Right ventricle myocardium superior (tissue), 1 donor: ENCODE data around the gene MAML3. TPM values are rescaled to one million over a fixed set of nuclear protein-coding genes. Genes with fewer than 3 reads are reported as not detected.

Experiments used
- ATAC-seq: fragments of 200-7000 bp; cut with Tn5 transposase; one replicate; pipeline ENCODE4 v1.9.1; 2020; ENCODE audit warnings: mild to moderate bottlenecking; ENCODE audit not compliant: poor library complexity
- DNase-seq: peaks from one replicate; pipeline ENCODE4 v3.0.0-alpha.2; 2020
- intact Hi-C: fragments of 100-400 bp; cut with DNase I; formaldehyde crosslinking; loops from one replicate; pipeline ENCODE4 v1.11.2; 2022
- total RNA-seq: library from RNA; stranded (reverse); fragmentation: NEBNext Ultra II Directional; extraction: Animal tissue kit (Norgen Biotek cat#: 25700); gene quantifications from one replicate; pipeline ENCODE4 v1.2.1, GENCODE V29; 2021
- donor health status: DM: no; HTN: yes; CAD: no; lungs with severe emphysema.

MAML3 gene
- total RNA-seq, 1 donor from 2014 or later, result 2.4 TPM

DNA sequence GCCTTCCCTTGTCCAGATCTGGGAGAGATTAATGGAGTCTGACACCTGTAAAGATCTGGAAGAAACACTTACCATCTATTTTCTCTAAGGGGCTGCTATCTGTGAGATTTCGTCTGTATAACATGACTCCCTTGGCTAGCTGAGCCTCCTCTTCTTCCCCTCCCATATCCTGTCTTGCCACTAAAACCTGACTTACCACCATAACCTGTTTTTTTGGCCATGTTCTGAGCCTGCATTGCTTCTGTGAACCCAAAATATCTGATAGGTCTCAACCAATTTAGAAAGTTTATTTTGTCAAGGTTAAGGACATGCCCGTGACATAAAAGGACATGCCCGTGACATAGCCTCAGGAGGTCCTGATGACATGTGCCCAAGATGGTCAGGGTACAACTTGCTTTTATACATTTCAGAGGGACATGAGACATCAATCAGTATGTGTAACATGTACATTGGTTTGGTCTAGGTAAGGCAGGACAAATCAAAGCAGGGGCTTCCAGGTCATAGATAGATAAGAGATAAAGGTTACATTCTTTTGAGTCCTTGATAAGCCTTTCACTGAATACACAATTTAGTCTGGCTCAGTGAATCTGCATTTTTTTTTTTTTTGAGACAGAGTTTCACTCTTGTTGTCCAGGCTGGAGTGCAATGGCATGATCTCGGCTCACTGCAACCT, 476.9 kb downstream of the MAML3 start:
- intact Hi-C loops, result no loop called here
- ATAC-seq (no peak), DNase-seq (no peak)

DNA sequence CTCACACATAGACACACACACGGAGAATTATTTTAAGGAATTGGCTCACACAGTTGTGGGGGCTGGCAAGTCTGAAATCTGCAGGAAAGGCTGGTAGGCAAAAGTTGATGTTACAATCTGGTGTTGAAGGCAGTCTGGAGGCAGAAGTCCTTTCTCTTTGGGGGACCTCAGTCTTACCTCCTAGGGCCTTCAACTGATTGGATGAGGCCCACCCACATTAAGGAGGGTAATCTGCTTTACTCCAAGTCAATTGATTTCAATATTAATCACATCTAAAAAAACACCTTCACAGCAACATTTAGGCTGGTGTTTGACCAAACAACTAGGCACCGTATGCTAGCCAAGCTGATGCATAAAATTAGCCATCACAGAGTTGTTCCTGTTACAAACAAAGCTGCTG, 477.6 kb downstream of the MAML3 start:
- intact Hi-C loops, result no loop called here
- DNase-seq, result no peak
- no peak for ATAC-seq

DNA sequence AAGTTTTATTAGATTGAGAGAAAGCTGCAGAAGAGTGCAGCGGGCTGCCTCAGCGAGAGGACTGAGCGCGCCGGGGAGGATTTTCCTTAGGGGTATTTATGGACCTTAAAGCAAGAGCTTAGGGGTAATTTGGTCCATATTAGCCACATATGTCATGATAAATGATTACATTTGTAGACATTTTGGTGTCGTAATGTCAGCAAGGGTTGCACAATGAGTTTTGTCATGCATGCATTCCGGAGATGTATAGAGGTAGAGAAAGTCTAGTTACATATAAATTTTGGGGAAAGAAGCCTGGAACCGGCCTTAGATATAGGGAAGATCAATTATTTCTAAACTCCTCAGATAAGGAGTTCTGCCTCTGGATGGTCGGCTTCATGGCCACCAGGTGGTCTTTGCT, 478.3 kb downstream of the MAML3 start:
- intact Hi-C loops, result no loop called here

DNA sequence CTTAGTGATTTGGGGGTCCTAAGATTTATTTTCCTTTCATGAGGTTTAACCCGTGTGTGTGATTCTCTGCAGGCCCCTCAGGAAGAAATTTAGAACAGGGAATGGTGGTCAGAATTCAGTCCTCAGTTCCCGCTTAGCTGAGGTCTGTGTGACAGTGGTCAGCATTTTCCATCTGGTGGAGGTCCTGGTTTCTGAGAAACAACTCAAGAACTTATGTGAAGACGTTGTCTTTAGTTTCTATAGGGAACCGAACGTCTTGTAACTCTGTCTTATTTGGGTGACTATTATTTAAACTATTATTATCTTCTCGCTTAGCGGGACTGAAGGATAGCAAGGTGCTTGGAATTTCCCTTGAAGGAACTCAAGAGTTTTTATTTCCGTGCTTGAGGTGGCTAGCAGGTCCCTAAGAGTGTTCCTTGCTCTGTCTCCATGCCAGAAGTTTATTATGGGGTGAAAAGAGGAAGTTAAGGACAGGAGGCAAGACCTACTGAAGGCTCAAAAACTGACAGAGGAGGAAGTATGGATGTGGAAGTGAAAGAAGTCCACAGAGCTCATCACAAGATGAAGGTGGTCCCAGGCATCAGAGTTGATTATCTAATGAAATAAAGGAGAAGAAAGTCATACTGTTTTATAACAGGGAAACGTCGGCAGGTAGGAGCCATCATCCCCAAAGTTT, 479.0 kb downstream of the MAML3 start:
- DNase-seq (no peak), ATAC-seq (peak; percentile 70)
- intact Hi-C loops, result no loop called here

More for the DNA sequence above, 478.3 kb downstream of the MAML3 start:
- DNase-seq, result no peak
- ATAC-seq, result no peak

DNA sequence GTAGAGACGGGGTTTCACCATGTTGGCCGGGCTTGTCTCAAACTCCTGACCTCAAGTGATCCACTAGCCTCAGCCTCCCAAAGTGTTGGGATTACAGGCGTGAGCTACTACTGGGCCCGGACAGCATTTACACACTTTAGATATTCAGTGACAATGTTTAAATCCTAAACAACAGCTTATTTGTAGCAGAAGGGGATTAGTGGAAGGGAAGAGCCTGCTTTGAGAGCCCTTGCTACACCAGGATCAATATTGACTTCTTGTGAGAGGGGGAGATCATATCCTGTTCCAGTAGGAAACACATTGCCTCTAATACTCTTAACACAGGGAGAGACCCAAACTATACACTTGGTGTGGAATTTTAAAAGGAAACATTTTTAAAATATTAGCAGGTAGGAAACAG, 481.3 kb downstream of the MAML3 start:
- ATAC-seq (no peak), DNase-seq (no peak)
- intact Hi-C loops, result no loop called here

DNA sequence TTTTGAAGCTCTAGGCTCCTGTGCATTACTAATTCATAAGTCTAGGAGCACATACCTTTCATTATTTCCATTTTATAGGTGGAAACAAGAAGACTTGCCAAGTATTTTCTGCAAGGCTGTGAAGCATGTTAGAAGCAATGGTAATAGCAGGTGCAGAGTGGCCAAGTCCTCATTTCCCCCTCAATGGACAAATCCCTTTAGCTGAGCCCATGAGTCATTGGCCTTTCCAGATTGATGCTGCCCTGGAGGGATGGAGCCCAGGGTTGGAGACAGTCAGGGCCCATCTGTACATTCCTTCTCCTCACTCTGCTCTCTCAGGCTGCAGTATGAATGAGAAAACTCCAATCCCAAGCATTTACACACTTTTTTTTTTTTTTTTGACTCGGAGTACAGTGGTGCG, 481.8 kb downstream of the MAML3 start:
- ATAC-seq (no peak), DNase-seq (no peak)
- intact Hi-C loops, result no loop called here

DNA sequence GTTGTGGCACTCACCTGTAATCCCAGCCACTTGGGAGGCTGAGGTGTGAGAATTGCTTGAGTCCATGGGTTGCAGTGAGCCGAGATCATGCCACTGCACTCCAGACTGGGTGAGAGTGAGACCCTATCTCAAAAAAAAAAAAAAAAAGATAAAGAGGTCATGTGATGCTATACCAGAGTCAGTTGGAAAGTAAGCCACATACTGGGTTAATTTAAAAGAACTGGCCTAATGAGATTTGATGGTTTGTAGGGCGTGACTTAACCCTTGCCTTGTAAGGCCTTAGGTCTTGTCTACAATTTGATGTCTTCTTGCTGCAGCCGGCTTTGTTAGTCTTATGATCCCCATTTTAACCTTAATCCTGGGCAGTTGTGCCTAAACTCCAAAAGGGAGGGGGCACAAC, 483.2 kb downstream of the MAML3 start:
- intact Hi-C loops, result no loop called here
- DNase-seq (no peak), ATAC-seq (no peak)

DNA sequence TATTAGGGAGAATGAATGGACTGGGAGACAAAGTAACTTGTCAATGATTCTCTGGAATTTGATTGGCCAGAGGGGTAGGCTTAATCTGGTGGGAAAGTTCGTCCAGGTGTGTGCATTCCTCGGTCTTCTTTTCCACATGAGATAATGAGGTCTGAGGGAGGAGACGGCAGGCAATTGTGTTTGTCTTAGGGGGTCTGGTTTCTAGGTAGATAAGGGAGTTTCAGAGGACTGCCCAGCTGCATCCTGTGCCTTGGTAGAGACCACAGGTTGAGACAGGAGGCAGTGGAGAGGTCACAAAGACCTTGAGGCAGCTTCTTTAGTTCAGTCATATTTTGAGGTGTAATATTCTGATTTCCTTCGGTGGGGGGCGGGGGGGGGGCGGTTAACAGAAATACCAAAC, 484.1 kb downstream of the MAML3 start:
- ATAC-seq (no peak), DNase-seq (no peak)
- intact Hi-C loops, result no loop called here

DNA sequence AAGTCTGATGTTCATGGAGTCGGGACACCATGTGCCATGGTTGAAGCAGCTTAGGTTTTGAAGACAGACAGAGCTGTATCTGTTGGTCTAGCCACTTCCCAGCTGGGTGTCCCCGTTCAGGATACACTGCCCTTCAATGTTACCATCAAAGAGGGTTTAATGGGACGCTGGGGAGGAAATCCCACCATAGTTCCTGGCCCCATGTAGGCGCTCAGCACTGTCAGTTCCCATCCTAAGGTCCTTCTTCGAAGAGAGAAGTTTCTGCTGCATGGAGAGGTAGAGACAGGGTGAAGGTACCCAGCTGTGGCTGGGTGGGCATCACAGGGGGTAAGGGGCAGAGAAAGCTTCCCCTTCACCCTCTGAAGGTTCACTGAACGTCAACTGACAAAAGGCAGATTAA, 484.6 kb downstream of the MAML3 start:
- DNase-seq (no peak), ATAC-seq (no peak)
- intact Hi-C loops, result no loop called here

DNA sequence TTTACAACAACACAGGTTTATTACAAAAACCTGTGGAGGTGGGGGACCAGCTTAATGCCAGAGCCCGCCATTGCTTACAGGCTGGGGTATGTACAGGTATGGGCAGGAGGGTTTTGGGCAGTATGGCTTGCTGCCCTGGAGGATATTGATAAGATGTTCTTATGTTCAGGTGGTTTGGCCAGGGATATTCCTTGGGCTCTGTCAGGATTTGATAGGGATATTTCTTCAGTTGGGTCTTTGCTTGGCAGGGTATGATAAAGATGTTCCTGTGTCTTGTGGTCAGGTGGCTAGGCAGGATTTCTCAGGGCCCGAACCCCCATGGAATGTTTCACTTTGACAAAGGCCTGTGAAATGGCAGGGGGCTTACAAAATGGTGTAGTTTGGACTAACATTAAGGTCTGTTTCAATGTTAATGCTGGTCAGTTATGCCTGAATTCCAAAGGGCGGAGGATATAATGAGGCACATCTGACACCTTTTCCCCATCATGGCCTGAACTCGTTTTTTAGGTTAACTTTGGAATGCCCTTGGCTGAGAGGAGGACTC, 485.3 kb downstream of the MAML3 start:
- DNase-seq, result no peak
- intact Hi-C loops, result no loop called here
- no peak for ATAC-seq

DNA sequence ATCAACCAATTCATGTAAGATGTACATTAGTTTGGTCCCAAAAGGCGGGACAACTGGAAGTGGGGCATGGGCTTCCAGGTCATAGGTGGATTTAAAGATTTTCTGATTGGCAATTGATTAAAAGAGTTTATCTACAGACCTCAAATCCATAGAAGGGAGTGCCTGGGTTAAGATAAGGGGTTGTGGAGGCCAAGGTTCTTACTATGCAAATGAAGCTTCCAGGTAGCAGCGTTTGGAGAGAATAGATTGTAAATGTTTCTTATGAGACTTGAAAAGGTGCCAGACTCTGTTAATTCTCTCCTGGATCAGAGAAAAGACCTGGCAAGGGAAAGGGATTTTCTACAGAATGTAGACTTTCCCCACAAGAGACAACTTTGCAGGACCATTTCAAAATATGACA, 485.9 kb downstream of the MAML3 start:
- intact Hi-C loops, result no loop called here
- DNase-seq, result no peak
- ATAC-seq, result no peak

Other genes with a start within 250 kb of the MAML3 start
- 67.9 TPM for gene SCOC, start 219.5 kb upstream of the MAML3 start, total RNA-seq